A549 (cell line): ENCODE data around the gene F10.

Source experiments
- CEBPB ChIP-seq, 2 experiments: fragments of >200 bp in 1 of 2; sonication (Bioruptor Twin) in 1 of 2; formaldehyde crosslinking in 1 of 2; IDR thresholded peaks; 2 replicates each; pipeline ENCODE4 v1.6.1; 2012 to 2016
- CHD2 ChIP-seq: fragments of 150-350 bp; IDR thresholded peaks from 2 replicates; pipeline ENCODE4 v1.6.1; 2014; ENCODE audit warnings: low read length; ENCODE audit not compliant: partially characterized antibody
- CTCF ChIP-seq: fragments of >200 bp; sonication (Bioruptor Twin); formaldehyde crosslinking; IDR thresholded peaks from 3 replicates; pipeline ENCODE4 v1.5.1; 2016
- ELK1 ChIP-seq: fragments of 150-350 bp; IDR thresholded peaks from 2 replicates; pipeline ENCODE4 v1.6.1; 2014; ENCODE audit warnings: low read depth, mild to moderate bottlenecking, low read length
- EP300 ChIP-seq, 2 experiments: fragments of >200 bp; sonication (Bioruptor Twin); formaldehyde crosslinking; IDR thresholded peaks; 2 replicates in 1 of 2; 3 replicates in 1 of 2; pipeline ENCODE4 v1.6.1; 2016 to 2017
- MAFK ChIP-seq: fragments of 450-650 bp; IDR thresholded peaks from 2 replicates; pipeline ENCODE4 v1.6.1; 2014; ENCODE audit not compliant: partially characterized antibody
- NPAS2 ChIP-seq: fragments of 250-450 bp; sonication (Bioruptor Pico); IDR thresholded peaks from 2 replicates; pipeline ENCODE4 v1.8.0; 2022; ENCODE audit warnings: mild to moderate bottlenecking, moderate library complexity, borderline replicate concordance
- PBX3 ChIP-seq: IDR thresholded peaks from 2 replicates; pipeline ENCODE4 v1.6.1; 2012
- POLR2A ChIP-seq: IDR thresholded peaks from 2 replicates; pipeline ENCODE4 v1.6.1; 2012; ENCODE audit warnings: mild to moderate bottlenecking, low read length
- REST ChIP-seq: fragments of 200-600 bp; sonication (generic); IDR thresholded peaks from 2 replicates; pipeline ENCODE4 v1.6.1; 2016; ENCODE audit warnings: antibody characterized with exemption, mild to moderate bottlenecking, moderate library complexity
- TF ChIP-seq, protein P1 (sequence below): fragments of 250-450 bp; sonication (Bioruptor Pico); IDR thresholded peaks from 2 replicates; pipeline ENCODE4 v1.5.0; 2021; ENCODE audit warnings: mild to moderate bottlenecking, moderate library complexity, borderline replicate concordance

GRCh38 chr13:113080901-113081521 lies 41.6 kb upstream of the F10 start:
- TF ChIP-seq EP300 (IDR thresholded peaks at IDR 0.05): no peak
- no peak for TF ChIP-seq PBX3
- TF ChIP-seq CTCF: no peak
- no peak for TF ChIP-seq REST
- no peak for TF ChIP-seq ELK1
- TF ChIP-seq, protein P1, sequence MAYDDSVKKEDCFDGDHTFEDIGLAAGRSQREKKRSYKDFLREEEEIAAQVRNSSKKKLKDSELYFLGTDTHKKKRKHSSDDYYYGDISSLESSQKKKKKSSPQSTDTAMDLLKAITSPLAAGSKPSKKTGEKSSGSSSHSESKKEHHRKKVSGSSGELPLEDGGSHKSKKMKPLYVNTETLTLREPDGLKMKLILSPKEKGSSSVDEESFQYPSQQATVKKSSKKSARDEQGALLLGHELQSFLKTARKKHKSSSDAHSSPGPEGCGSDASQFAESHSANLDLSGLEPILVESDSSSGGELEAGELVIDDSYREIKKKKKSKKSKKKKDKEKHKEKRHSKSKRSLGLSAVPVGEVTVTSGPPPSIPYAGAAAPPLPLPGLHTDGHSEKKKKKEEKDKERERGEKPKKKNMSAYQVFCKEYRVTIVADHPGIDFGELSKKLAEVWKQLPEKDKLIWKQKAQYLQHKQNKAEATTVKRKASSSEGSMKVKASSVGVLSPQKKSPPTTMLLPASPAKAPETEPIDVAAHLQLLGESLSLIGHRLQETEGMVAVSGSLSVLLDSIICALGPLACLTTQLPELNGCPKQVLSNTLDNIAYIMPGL (CRISPR knock-in tag): no peak
- TF ChIP-seq POLR2A: no peak
- no peak for TF ChIP-seq CEBPB (IDR thresholded peaks at IDR 0.05)
- TF ChIP-seq MAFK: no peak
- no peak for TF ChIP-seq CHD2
- no peak for TF ChIP-seq NPAS2
